ENCODE data around the gene CFP. TPM values are rescaled to one million over a fixed set of nuclear protein-coding genes. Genes with fewer than 3 reads are reported as not detected.

Gene CFP
- total and polyA plus RNA-seq, 2 of the 13 experiments (the other 11 are each of a cell fraction or from before 2014, with no cell fraction given), result 0.01 TPM; not detected in 1

DNA sequence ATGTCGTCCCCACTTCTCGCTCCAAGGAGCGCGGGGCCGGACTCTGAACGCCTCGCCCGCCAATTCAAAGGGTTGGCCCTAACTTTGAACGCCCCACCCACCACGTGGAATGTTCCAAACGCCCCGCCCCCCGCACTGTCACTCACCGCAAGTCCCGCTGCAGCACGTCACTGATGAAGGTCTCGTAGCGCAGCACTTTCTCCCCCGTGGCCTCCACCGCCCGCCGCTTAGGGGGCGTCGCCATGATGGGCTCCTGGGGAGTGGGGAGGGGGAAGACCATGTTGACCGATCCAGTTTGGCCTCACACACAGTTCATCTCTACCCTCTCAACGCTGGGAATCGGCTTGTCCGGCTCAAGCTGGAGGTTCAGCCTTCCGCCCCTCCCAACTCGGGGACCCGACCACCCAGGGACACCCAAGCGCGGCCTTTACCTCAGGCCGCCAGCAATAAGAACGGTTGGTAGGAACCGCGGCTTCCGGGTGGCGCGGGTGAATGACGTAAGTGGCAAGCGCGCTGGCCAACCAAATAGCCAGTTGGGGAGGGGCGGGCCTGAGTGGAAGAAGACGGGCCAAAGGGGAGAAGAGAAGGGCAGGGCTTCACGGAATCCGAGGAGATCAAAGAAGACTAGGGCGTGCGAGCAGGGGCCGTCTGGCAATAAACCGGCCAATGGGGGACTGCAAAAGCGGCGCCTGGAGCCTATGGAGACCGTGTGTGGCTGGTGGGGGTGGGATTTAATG lies 29.1 kb upstream of the CFP start, which contains the start of gene UXT (continued):
- TF ChIP-seq SRSF9 (IDR thresholded peaks at IDR 0.05; ENCODE audit: borderline replicate concordance, insufficient read depth, low read depth, low read length, poor library complexity, severe bottlenecking) (no peak), GATAD2A (CRISPR knock-in tag; IDR thresholded peaks at IDR 0.05) (peak; percentile 18; the same call in 1 of the 2 replicates), ZNF776 (CRISPR knock-in tag; IDR thresholded peaks at IDR 0.05) (no peak; the same call in 1 of the 2 replicates), FOXK2 (IDR thresholded peaks at IDR 0.05) (peak; percentile 44; the same call in 1 of the 2 replicates), ZNF329 (CRISPR knock-in tag; IDR thresholded peaks at IDR 0.05; ENCODE audit: low read depth) (no peak), ZSCAN9 (CRISPR knock-in tag; IDR thresholded peaks at IDR 0.05; ENCODE audit: borderline replicate concordance) (no peak), ONECUT2 (CRISPR knock-in tag; IDR thresholded peaks at IDR 0.05) (no peak), HMG20A (CRISPR knock-in tag; IDR thresholded peaks at IDR 0.05; ENCODE audit: borderline replicate concordance) (no peak), ZSCAN31 (CRISPR knock-in tag; IDR thresholded peaks at IDR 0.05; ENCODE audit: low read depth) (0 out of 2 replicates have a peak, but pooled peaks have one; percentile 21), EP300 (IDR thresholded peaks at IDR 0.05; ENCODE audit: low read depth in 2 of 2, low read length in 2 of 2) (no peak), EP300 (CRISPR knock-in tag; IDR thresholded peaks at IDR 0.05; ENCODE audit: borderline replicate concordance) (0 out of 2 replicates have a peak, but pooled peaks have one; percentile 27), MAF1 (CRISPR knock-in tag; IDR thresholded peaks at IDR 0.05; ENCODE audit: borderline replicate concordance) (0 out of 2 replicates have a peak, but pooled peaks have one; percentile 49), ZNF530 (CRISPR knock-in tag; IDR thresholded peaks at IDR 0.05; ENCODE audit: low read depth) (no peak), ZFP62 (CRISPR knock-in tag; IDR thresholded peaks at IDR 0.05) (no peak), ZNF605 (CRISPR knock-in tag; IDR thresholded peaks at IDR 0.05) (no peak; the same call in 1 of the 2 replicates)
- TF ChIP-seq, protein P1, sequence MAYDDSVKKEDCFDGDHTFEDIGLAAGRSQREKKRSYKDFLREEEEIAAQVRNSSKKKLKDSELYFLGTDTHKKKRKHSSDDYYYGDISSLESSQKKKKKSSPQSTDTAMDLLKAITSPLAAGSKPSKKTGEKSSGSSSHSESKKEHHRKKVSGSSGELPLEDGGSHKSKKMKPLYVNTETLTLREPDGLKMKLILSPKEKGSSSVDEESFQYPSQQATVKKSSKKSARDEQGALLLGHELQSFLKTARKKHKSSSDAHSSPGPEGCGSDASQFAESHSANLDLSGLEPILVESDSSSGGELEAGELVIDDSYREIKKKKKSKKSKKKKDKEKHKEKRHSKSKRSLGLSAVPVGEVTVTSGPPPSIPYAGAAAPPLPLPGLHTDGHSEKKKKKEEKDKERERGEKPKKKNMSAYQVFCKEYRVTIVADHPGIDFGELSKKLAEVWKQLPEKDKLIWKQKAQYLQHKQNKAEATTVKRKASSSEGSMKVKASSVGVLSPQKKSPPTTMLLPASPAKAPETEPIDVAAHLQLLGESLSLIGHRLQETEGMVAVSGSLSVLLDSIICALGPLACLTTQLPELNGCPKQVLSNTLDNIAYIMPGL (CRISPR knock-in tag; IDR thresholded peaks at IDR 0.05; ENCODE audit: borderline replicate concordance in 1 of 2, low read depth in 1 of 2), result 0 out of 4 replicates have a peak, but pooled peaks of 1 of the 2 experiments have one; percentile 36
- TF ChIP-seq, protein P2, sequence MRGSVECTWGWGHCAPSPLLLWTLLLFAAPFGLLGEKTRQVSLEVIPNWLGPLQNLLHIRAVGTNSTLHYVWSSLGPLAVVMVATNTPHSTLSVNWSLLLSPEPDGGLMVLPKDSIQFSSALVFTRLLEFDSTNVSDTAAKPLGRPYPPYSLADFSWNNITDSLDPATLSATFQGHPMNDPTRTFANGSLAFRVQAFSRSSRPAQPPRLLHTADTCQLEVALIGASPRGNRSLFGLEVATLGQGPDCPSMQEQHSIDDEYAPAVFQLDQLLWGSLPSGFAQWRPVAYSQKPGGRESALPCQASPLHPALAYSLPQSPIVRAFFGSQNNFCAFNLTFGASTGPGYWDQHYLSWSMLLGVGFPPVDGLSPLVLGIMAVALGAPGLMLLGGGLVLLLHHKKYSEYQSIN (CRISPR knock-in tag; IDR thresholded peaks at IDR 0.05; ENCODE audit: borderline replicate concordance), result no peak
- TF ChIP-seq, protein P3, sequence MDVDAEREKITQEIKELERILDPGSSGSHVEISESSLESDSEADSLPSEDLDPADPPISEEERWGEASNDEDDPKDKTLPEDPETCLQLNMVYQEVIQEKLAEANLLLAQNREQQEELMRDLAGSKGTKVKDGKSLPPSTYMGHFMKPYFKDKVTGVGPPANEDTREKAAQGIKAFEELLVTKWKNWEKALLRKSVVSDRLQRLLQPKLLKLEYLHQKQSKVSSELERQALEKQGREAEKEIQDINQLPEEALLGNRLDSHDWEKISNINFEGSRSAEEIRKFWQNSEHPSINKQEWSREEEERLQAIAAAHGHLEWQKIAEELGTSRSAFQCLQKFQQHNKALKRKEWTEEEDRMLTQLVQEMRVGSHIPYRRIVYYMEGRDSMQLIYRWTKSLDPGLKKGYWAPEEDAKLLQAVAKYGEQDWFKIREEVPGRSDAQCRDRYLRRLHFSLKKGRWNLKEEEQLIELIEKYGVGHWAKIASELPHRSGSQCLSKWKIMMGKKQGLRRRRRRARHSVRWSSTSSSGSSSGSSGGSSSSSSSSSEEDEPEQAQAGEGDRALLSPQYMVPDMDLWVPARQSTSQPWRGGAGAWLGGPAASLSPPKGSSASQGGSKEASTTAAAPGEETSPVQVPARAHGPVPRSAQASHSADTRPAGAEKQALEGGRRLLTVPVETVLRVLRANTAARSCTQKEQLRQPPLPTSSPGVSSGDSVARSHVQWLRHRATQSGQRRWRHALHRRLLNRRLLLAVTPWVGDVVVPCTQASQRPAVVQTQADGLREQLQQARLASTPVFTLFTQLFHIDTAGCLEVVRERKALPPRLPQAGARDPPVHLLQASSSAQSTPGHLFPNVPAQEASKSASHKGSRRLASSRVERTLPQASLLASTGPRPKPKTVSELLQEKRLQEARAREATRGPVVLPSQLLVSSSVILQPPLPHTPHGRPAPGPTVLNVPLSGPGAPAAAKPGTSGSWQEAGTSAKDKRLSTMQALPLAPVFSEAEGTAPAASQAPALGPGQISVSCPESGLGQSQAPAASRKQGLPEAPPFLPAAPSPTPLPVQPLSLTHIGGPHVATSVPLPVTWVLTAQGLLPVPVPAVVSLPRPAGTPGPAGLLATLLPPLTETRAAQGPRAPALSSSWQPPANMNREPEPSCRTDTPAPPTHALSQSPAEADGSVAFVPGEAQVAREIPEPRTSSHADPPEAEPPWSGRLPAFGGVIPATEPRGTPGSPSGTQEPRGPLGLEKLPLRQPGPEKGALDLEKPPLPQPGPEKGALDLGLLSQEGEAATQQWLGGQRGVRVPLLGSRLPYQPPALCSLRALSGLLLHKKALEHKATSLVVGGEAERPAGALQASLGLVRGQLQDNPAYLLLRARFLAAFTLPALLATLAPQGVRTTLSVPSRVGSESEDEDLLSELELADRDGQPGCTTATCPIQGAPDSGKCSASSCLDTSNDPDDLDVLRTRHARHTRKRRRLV (CRISPR knock-in tag; IDR thresholded peaks at IDR 0.05), result peak; percentile 61; the same call in 1 of the 2 replicates
- TF ChIP-seq, protein P4, sequence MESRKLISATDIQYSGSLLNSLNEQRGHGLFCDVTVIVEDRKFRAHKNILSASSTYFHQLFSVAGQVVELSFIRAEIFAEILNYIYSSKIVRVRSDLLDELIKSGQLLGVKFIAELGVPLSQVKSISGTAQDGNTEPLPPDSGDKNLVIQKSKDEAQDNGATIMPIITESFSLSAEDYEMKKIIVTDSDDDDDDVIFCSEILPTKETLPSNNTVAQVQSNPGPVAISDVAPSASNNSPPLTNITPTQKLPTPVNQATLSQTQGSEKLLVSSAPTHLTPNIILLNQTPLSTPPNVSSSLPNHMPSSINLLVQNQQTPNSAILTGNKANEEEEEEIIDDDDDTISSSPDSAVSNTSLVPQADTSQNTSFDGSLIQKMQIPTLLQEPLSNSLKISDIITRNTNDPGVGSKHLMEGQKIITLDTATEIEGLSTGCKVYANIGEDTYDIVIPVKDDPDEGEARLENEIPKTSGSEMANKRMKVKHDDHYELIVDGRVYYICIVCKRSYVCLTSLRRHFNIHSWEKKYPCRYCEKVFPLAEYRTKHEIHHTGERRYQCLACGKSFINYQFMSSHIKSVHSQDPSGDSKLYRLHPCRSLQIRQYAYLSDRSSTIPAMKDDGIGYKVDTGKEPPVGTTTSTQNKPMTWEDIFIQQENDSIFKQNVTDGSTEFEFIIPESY (CRISPR knock-in tag; IDR thresholded peaks at IDR 0.05), result no peak

Data from HepG2 (cell line).